Measurements from ENCODE around the gene DCST2. TPM values are rescaled to one million over a fixed set of nuclear protein-coding genes. Genes with fewer than 3 reads are reported as not detected.
A peak's percentile ranks its signal among the peaks of the same experiment; 100 is the strongest.

Gene DCST2
- total and polyA plus RNA-seq, 2 donors (not counting 3 experiments of a cell fraction or from before 2014, with no cell fraction given), result 0.29 to 0.51 TPM

GRCh38 chr1:154982897-154983648 lies 50.5 kb downstream of the DCST2 start, which contains the start of gene FLAD1:
Gene FLAD1 (plus strand): TSS chr1:154983344. CDS start chr1:154983695, 351 bp downstream.
- H3K4me1 ChIP-seq (ENCODE audit: control insufficient read depth, extremely low read depth, insufficient read depth, low read length), result peaks cover 11% of the 10 kb centered on the region
- intact Hi-C loops (cut with micrococcal nuclease) (loop anchor here (1.0 kb wide), 2 partner anchors 9 to 21 kb away; partner anchors contain the start of gene CKS1B), dilution Hi-C loops (cut with MboI; ENCODE audit: extremely low pct_ligation_motif_present, low sequenced_read_pairs) (no loop called here)
- H3K27ac ChIP-seq (ENCODE audit: insufficient read depth, low read depth, low read length), result peak within 1 kb of the TSS; percentile 39
- FAIRE-seq (peak; percentile 97), DNase-seq (ENCODE audit: low read depth, low spot score) (peak; percentile 100)
- H3K9me1 ChIP-seq (replicated peaks; ENCODE audit: control insufficient read depth, extremely low read depth, insufficient read depth, low read length), result no peaks in the 10 kb centered on the region
- ChIA-PET POLR2A (interaction anchor here (1.4 kb wide), 1 partner anchor 9 kb away, joined by 4 read pairs; no protein-coding TSS in a partner anchor), CTCF (interaction anchor here (0.6 to 1.8 kb wide), 13 partner anchors 9 to 88 kb away, joined by 3 to 8 read pairs (median 4); partner anchors contain the start of genes ADAM15, CKS1B, LENEP and PBXIP1)
- H3K9ac ChIP-seq (replicated peaks; ENCODE audit: extremely low read depth, insufficient read depth, low read length), result peak within 1 kb of the TSS; percentile 79
- H3K4me2 ChIP-seq (ENCODE audit: insufficient read depth, low read length), result peak within 1 kb of the TSS; percentile 88
- no peaks in the 10 kb centered on the region for H3K27me3 ChIP-seq (ENCODE audit: control insufficient read depth in 2 of 2, insufficient read depth in 2 of 2, low read length in 2 of 2)
- peaks cover 23% of the 10 kb centered on the region for H3K79me2 ChIP-seq (ENCODE audit: control insufficient read depth, insufficient read depth, low read length)
- no peaks in the 10 kb centered on the region for H3K9me3 ChIP-seq (replicated peaks; ENCODE audit: control insufficient read depth, insufficient read depth, low read length)
- peak within 1 kb of the TSS; percentile 61 for H2AFZ ChIP-seq (ENCODE audit: low read depth, low read length)
- BruUV-seq (replicated peaks), result no TSS peak
- peak within 1 kb of the TSS; percentile 67 to 98 (median 92) for H3K4me3 ChIP-seq (replicated peaks in 1 of 3; ENCODE audit: insufficient read depth in 1 of 3, low read depth in 1 of 3, low read length in 3 of 3)
- no peak for TF ChIP-seq MYC (IDR thresholded peaks at IDR 0.05; ENCODE audit: low read depth, low read length)
- TF ChIP-seq EZH2 (IDR thresholded peaks at IDR 0.05; ENCODE audit: borderline replicate concordance, low read depth, low read length, severe bottlenecking), result no peak
- TF ChIP-seq MAX (IDR thresholded peaks at IDR 0.05; ENCODE audit: insufficient read depth, insufficient read length), result peak; percentile 98
- TF ChIP-seq POLR2A (IDR thresholded peaks at IDR 0.05; ENCODE audit: low read depth, low read length), result peak; percentile 56
- TF ChIP-seq FOS (IDR thresholded peaks at IDR 0.05; ENCODE audit: borderline replicate concordance, insufficient read depth, low read length), result no peak
- TF ChIP-seq GATA2 (IDR thresholded peaks at IDR 0.05; ENCODE audit: insufficient read depth, insufficient read length, low read depth, low read length), result no peak
- no peak for TF ChIP-seq JUN (IDR thresholded peaks at IDR 0.05; ENCODE audit: borderline replicate concordance, insufficient read depth, insufficient read length, low read depth)
- TF ChIP-seq POLR2AphosphoS5 (IDR thresholded peaks at IDR 0.05; ENCODE audit: insufficient read depth, low read depth, low read length), result peak; percentile 47
- TF ChIP-seq CTCF (IDR thresholded peaks at IDR 0.05; ENCODE audit: extremely low read depth in 1 of 2, insufficient read depth in 1 of 2, low read depth in 1 of 2, low read length in 2 of 2), result no peak
- H4K20me1 ChIP-seq (replicated peaks; ENCODE audit: control insufficient read depth, extremely low read depth, insufficient read depth, low read length), result no peaks in the 10 kb centered on the region
- peaks cover 0 to 6% of the 10 kb centered on the region in 2 experiments for H3K36me3 ChIP-seq (ENCODE audit: control insufficient read depth in 2 of 2, extremely low read depth in 1 of 2, insufficient read depth in 2 of 2, low read length in 2 of 2)

Data from endothelial cell of umbilical vein (primary cell).